Sciatic nerve (tissue), 2 donors: ENCODE data around the gene LAGE3. TPM values are rescaled to one million over a fixed set of nuclear protein-coding genes. Genes with fewer than 3 reads are reported as not detected.

Experiments used
- ATAC-seq: fragments of 200-7000 bp; cut with Tn5 transposase; one replicate; pipeline ENCODE4 v1.9.1; 2020; ENCODE audit warnings: mild to moderate bottlenecking, moderate library complexity
- DNase-seq: peaks from one replicate; pipeline ENCODE4 v3.0.0-alpha.2; 2020; ENCODE audit warnings: low spot score
- intact Hi-C: fragments of 100-400 bp; cut with DNase I; formaldehyde crosslinking; loops from one replicate; pipeline ENCODE4 v1.14.2; 2022
- total RNA-seq: library from RNA; stranded (reverse); fragmentation: NEBNext Ultra II Directional; extraction: Animal tissue kit (Norgen Biotek cat#: 25700); gene quantifications from one replicate; pipeline ENCODE4 v1.2.1, GENCODE V29; 2021
- donor health status: DM: no; HTN: no; CAD: no.
- donor health status: DM: no; HTN: no; CAD: no.

LAGE3 gene
- total RNA-seq, 1 donor from 2014 or later, result 10.6 TPM

DNA sequence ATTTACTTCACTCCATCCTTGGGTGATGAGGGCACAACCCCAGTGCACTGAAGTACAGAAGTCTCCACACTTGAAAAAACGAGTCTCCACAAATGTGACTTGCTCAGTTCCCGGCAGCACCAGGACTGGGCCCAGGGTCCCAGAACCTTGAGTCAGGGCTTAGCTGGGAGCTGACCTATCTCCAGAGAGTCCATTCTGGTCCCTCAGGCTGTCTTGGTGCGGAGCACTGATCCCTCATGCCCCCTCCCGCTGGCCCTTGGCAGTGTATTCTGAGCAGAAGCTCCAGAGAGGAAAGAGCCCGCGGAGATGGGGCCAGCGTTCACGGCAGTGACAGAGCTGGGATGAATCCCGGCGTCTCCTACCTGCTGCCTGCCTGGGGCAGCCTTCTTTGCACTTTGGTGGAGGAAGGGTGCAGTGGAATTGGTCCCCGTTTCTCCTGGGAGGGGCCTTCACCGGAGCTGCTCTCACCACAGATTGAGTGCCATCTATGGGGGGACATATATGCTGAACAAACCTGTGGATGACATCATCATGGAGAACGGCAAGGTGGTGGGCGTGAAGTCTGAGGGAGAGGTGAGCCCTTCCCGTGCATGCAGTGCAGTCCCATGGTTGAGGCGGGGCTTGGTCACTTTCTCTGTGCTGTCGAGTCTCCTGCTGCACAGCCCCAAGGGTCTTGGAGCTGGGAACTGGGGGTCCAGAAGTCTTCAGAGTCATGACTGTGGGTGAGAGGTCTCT is 38.3 kb downstream of the LAGE3 start:
- DNase-seq (no peak), ATAC-seq (no peak)
- intact Hi-C loops, result no loop called here

DNA sequence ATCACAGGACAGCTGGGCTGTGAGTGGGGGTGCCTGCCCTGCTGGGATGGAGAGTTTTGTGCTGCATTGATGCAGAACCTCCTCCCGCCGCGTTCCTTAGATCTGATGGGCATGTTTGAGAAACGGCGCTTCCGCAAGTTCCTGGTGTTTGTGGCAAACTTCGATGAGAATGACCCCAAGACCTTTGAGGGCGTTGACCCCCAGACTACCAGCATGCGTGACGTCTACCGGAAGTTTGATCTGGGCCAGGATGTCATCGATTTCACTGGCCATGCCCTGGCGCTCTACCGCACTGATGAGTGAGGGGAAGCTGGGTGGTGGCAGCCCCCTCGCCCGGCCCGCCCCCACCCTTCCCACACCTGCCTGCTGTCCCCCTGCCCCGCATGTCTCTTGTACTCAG is 39.2 kb downstream of the LAGE3 start:
- DNase-seq (no peak), ATAC-seq (no peak)
- intact Hi-C loops, result no loop called here

DNA sequence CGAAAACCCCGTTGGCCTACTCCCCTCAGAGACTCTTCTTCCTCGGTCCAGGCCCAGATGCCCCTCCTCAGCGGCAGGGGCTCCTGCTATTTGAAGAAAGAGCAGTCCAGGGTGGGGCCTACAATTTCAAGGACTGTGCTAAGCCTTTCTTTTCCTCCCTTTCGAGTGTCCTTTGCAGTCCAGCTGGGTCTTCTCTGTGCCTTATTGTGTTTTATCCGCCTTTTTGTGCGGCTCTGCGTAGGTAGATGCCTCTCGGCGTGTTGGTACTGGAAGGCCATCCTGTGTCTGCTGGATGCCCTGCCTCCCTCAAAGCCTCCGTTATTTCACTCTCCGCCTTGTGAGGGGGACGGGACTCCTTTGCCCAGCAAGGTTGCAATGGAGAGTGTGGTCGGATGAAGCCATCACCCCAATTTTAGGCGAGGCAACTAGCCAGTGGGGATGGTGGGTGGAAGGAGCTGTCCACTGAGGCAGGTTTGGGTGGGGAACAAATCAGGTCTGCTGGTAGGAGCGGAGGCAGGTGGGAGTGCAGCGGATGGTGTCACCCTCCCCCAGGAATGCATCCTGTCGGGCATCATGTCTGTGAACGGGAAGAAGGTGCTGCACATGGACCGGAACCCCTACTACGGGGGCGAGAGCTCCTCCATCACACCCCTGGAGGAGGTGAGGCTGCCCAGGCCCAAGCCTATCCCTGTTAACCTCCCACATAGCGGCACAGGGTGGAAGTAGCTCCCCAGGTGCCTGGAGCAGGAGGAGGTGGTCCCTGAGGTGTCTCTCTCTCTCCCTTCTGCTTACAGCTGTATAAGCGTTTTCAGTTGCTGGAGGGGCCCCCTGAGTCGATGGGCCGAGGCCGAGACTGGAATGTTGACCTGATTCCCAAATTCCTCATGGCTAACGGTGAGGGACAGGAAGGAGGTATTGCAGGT is 40.8 kb downstream of the LAGE3 start:
- DNase-seq (no peak), ATAC-seq (no peak)
- intact Hi-C loops, result no loop called here

- DNase-seq, result no peak
- intact Hi-C loops, result no loop called here
- ATAC-seq, result peak; percentile 38
These were observed 41.9 kb downstream of the LAGE3 start, which contains the start of gene GDI1 for GRCh38 chrX:154436983-154437752. Gene GDI1 (plus strand): TSS chrX:154437154. CDS start chrX:154437255, 101 bp downstream.

DNA sequence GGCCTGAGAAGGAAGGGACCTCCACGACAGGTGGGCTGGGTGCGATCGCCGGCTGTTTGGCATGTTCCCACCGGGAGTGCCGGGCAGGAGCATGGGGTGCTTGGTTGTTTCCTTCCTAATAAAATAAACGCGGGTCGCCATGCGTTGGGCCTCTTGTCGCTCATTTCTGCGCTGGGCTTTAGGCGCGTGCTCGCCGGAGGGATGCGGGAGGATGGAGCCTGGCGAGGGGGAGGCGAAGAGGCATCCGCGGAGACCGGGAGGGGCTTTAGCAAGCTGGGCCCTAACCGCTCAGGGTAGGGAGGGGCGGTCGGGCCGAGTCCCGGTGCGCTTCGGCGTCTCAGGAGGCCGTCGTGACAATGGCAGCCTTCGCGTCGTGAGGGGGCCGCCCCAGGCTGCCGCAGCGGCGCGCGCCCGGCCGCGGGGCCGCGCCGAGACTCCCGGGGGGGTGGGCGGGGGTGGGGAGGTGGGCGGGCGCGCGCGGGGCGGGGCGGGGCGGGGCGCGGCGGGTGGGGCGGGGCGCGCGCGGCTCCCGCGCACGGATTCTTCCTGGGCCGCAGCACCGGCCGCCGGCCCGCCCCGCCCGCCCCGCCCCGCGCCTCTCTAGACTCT is 42.6 kb downstream of the LAGE3 start:
- intact Hi-C loops, result no loop called here
- no peak for DNase-seq
- ATAC-seq, result peak; percentile 35

DNA sequence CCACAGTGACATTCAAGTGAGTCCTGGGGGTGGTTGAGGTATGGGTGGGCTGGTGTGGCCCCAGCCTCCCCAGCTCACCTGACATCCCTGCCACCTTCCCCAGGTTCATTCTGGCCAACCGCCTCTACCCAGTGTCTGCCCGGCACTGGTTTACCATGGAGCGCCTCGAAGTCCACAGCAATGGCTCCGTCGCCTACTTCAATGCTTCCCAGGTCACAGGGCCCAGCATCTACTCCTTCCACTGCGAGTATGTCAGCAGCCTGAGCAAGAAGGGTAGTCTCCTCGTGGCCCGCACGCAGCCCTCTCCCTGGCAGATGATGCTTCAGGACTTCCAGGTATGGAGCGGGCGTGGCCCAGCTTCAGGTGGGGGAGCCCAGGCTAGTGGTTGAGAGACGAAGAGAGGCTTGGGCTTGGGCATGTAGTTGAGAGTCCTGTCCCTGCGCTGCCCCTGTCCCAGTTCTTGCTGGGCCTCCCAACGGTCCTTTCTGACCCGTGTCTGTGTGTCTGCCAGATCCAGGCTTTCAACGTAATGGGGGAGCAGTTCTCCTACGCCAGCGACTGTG is 43.8 kb downstream of the LAGE3 start:
- ATAC-seq (no peak), DNase-seq (no peak)
- intact Hi-C loops, result no loop called here

- DNase-seq (no peak), ATAC-seq (no peak)
- intact Hi-C loops, result no loop called here
These were observed 44.5 kb downstream of the LAGE3 start for GRCh38 chrX:154434394-154435168.

DNA sequence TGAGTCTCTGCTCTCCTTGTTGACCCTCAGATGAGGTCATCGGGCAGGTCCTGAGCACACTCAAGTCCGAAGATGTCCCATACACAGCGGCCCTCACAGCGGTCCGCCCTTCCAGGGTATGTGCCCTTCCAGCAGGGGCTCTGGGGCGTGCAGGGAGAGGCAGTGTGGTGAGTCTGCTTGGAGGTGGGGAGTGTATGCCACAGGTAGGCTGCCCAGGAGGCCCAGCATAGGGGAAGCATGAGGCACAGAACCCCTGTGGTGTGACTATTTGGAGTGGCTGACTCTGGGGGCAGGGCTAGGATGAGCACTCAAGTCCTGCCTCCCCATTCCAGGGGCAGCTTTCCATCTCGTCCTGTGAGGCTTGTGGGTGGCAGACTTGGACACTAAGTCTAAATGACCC is 45.5 kb downstream of the LAGE3 start:
- ATAC-seq (no peak), DNase-seq (no peak)
- intact Hi-C loops, result no loop called here

DNA sequence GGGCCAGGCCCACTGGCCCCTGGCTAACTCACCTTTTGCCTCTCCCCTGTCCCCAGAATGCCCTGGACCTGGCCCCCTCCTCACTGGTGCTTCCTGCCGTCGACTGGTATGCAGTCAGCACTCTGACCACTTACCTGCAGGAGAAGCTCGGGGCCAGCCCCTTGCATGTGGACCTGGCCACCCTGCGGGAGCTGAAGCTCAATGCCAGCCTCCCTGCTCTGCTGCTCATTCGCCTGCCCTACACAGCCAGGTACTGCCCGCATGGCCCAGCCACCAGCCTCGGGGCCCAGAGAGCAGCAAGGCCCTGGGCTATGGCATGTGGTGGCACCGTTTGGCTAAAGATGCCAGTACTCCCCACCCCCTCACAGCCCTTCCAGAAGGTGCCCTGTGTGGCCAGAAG is 46.9 kb downstream of the LAGE3 start:
- intact Hi-C loops, result no loop called here
- no peak for DNase-seq
- no peak for ATAC-seq

DNA sequence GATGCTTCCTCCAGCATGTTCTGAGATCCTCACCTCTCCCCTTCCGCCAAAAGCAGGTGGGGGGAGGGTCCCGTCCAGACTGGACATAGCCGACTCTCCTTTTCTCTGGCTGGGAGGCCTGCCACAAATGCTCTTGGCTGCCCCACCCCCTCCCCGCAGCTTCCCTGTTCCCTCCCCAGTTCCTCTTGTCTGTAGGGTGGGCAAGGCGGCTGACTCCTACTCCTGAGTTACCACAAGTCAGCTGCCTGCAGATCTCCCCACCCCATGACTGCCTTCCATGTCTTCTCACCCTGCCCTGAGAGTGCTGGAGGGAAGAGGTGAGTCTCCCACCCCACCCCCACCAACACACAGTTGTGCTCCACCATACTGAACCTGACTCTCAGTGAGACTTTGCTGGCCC is 47.7 kb downstream of the LAGE3 start:
- intact Hi-C loops, result no loop called here
- no peak for DNase-seq
- no peak for ATAC-seq

DNA sequence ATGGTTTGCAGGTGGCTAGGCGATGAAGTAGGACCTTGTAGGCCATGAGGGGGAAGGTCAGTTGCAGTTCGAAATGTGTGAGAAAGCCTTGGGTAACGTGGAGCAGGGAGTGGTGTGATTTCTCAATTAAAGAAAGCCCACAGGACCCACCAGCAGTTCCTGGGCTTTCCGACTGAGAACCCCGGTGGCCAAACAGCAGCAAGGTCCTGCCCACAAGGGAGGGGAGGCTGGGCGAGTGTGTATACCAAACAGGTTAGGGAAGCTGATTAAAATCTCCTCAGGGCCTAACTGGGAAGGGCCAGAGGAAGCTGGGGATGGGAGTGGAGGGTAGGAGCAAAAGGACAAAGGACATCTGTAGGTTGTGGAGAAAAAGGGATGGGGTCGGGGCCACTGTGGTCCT is 48.2 kb downstream of the LAGE3 start:
- DNase-seq (no peak), ATAC-seq (no peak)
- intact Hi-C loops, result no loop called here

GRCh38 chrX:154430479-154430878 is 48.6 kb downstream of the LAGE3 start:
- ATAC-seq (no peak), DNase-seq (no peak)
- intact Hi-C loops, result no loop called here

- ATAC-seq (no peak), DNase-seq (no peak)
- intact Hi-C loops, result no loop called here
These were observed 49.4 kb downstream of the LAGE3 start for GRCh38 chrX:154429711-154430110.

- DNase-seq (peak; percentile 94), ATAC-seq (peak; percentile 98)
- intact Hi-C loops, result no loop called here
These were observed 50.6 kb downstream of the LAGE3 start, which contains the start of gene ATP6AP1 for GRCh38 chrX:154428176-154429171. Gene ATP6AP1 (plus strand): TSS chrX:154428677. CDS start chrX:154428693, 16 bp downstream.
